Panc1 (cell line): Measurements from ENCODE around the gene ZNF593. TPM values are rescaled to one million over a fixed set of nuclear protein-coding genes. Genes with fewer than 3 reads are reported as not detected.

Source experiments
- total RNA-seq: library from RNA; stranded (reverse); gene quantifications from one replicate; pipeline ENCODE4 v1.2.1, GENCODE V29; 2021; ENCODE audit not compliant: unreplicated experiment

Gene ZNF593
- total RNA-seq, 1 experiment from 2014 or later, result 108 TPM

Other genes starting within 250 kb of the ZNF593 start
- 8.5 TPM for gene PAFAH2, start 171.8 kb upstream of the ZNF593 start, total RNA-seq
- 0.10 TPM for gene EXTL1, start 148.1 kb upstream of the ZNF593 start, total RNA-seq
- gene SLC30A2, start 123.8 kb upstream of the ZNF593 start, total RNA-seq, result 0.23 TPM
- not detected for gene TRIM63, start 102.3 kb upstream of the ZNF593 start, total RNA-seq
- 8.0 TPM for gene PDIK1L, start 58.1 kb upstream of the ZNF593 start, total RNA-seq
- 0.05 TPM for gene FAM110D, start 10.8 kb upstream of the ZNF593 start, total RNA-seq
- gene C1orf232, start 945 bp upstream of the ZNF593 start, total RNA-seq, result not detected
- not detected for gene ZNF593OS, start 1.9 kb downstream of the ZNF593 start, total RNA-seq
- gene CNKSR1, start 7.6 kb downstream of the ZNF593 start, total RNA-seq, result 13.7 TPM
- gene CATSPER4, start 20.7 kb downstream of the ZNF593 start, total RNA-seq, result not detected
- gene CEP85, start 64.3 kb downstream of the ZNF593 start, total RNA-seq, result 51.8 TPM
- gene SH3BGRL3, start 110.2 kb downstream of the ZNF593 start, total RNA-seq, result 193 TPM
- 23.7 TPM for gene UBXN11, start 136.7 kb downstream of the ZNF593 start, total RNA-seq
- 1.6 TPM for gene CD52, start 148.1 kb downstream of the ZNF593 start, total RNA-seq
- 0.64 TPM for gene CRYBG2, start 184.2 kb downstream of the ZNF593 start, total RNA-seq
- not detected for gene ZNF683, start 202.8 kb downstream of the ZNF593 start, total RNA-seq
- gene LIN28A, start 240.9 kb downstream of the ZNF593 start, total RNA-seq, result 0.64 TPM